ENCODE results near the gene COA5.

The COA5 gene

DNA sequence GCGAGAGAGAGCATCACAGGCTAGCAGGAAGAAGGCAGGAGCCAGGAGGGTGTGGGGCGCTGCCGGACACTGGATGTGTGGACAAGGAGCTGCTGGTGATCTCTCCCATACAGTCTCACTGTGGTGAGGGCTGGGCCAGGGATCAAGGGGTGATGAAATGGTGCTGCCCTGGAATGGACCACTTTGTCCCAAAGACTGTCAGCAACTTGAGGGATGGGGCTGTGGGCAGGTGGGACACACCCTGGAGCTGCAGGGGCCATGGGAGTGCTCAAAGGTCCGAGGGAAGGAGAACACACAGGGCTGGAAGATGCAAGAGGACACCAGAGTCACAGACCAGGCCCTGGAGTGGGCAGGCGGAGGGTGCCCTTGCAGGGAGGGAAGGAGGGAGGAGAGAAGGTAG, 38.0 kb downstream of the COA5 start:
- TF ChIP-seq POLR2A (IDR thresholded peaks at IDR 0.05; ENCODE audit: extremely low read depth, insufficient read length) = no peak
- TF ChIP-seq, protein P1, sequence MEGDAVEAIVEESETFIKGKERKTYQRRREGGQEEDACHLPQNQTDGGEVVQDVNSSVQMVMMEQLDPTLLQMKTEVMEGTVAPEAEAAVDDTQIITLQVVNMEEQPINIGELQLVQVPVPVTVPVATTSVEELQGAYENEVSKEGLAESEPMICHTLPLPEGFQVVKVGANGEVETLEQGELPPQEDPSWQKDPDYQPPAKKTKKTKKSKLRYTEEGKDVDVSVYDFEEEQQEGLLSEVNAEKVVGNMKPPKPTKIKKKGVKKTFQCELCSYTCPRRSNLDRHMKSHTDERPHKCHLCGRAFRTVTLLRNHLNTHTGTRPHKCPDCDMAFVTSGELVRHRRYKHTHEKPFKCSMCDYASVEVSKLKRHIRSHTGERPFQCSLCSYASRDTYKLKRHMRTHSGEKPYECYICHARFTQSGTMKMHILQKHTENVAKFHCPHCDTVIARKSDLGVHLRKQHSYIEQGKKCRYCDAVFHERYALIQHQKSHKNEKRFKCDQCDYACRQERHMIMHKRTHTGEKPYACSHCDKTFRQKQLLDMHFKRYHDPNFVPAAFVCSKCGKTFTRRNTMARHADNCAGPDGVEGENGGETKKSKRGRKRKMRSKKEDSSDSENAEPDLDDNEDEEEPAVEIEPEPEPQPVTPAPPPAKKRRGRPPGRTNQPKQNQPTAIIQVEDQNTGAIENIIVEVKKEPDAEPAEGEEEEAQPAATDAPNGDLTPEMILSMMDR (IDR thresholded peaks at IDR 0.05; ENCODE audit: low read depth, low read length) = no peak
- no peak for TF ChIP-seq MYC (IDR thresholded peaks at IDR 0.05; ENCODE audit: low read depth, low read length)
- no peak for TF ChIP-seq MAX (IDR thresholded peaks at IDR 0.05; ENCODE audit: low read depth, low read length)
- no peak for DNase-seq (ENCODE audit: low read depth)
- H3K4me3 ChIP-seq (ENCODE audit: low read depth, low read length) = no peak overlapping the region

DNA sequence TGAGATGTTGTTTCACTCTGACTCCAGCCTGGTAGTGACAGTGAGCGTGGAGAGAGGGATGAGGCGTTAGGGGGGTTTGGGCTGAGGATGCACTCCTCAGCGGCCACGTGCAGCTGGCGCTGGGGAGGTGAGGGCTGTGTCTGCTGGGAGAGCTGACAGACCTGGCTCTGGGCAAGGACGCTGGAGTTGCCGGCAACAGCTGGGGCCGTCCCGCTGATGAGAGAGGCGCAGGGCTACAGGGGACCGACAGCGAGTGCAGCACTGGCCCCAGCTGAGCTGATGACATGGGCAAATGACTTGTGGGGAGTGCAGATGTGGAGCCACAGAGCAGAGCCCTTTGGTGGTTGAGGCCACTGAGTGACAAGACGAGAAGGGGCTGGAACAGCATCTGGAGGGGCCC, 38.4 kb downstream of the COA5 start:
- no peak for TF ChIP-seq MAX (IDR thresholded peaks at IDR 0.05; ENCODE audit: low read depth, low read length)
- no peak for DNase-seq (ENCODE audit: low read depth)
- H3K4me3 ChIP-seq (ENCODE audit: low read depth, low read length) = no peak overlapping the region

GRCh38 chr2:98569197-98569793, 39.0 kb downstream of the COA5 start:
- peak; percentile 59 for DNase-seq (ENCODE audit: low read depth)
- H3K4me3 ChIP-seq (ENCODE audit: low read depth, low read length) = no peak overlapping the region
- peak; percentile 40; the same call in 1 of the 2 replicates for TF ChIP-seq MAX (IDR thresholded peaks at IDR 0.05; ENCODE audit: low read depth, low read length)
- TF ChIP-seq, protein P1 (IDR thresholded peaks at IDR 0.05; ENCODE audit: low read depth, low read length) = peak; percentile 96
- no peak for TF ChIP-seq POLR2A (IDR thresholded peaks at IDR 0.05; ENCODE audit: extremely low read depth, insufficient read length)
- TF ChIP-seq MYC (IDR thresholded peaks at IDR 0.05; ENCODE audit: low read depth, low read length) = no peak

DNA sequence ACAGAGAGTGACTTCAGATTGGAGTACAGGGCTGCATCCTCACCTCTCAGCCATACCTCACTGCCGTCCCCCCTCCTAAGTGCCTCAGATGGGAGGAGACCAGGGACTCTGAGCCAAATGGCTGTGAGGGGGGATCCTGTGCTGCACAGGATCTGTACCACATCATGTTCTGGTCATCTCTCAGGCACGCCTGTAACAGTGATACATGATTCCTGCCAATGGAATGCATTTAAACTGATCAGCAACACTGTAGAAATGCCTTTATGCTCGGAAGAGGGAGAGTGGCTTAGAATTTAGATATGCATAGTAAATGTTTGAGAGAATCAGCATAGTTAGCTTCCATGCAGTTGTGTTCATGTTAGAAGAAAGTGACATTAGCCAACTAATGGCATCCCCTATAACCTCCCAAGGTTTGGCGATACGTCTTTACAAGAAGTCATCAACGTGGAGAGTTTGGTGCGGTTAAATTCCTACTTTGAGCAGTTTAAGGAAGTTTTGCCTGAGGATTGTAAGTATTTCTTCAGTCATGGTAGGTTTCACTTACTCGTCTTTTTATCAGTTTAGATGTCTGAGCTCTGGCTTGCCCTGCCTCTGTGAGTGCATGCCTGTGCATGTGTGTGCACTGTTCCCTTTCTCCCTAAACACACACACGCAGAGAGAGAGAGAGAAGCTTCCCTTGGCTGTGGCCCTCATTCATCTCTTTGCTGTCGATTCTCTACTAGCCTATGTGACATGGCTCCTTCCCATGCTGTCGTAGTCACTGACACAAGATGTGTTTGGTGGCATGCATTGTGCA, 40.0 kb downstream of the COA5 start:
- TF ChIP-seq MAX (IDR thresholded peaks at IDR 0.05; ENCODE audit: low read depth, low read length) = no peak
- TF ChIP-seq, protein P1 (IDR thresholded peaks at IDR 0.05; ENCODE audit: low read depth, low read length) = no peak
- no peak for TF ChIP-seq MYC (IDR thresholded peaks at IDR 0.05; ENCODE audit: low read depth, low read length)
- TF ChIP-seq POLR2A (IDR thresholded peaks at IDR 0.05; ENCODE audit: extremely low read depth, insufficient read length) = no peak
- no peak overlapping the region for H3K4me3 ChIP-seq (ENCODE audit: low read depth, low read length)
- DNase-seq (ENCODE audit: low read depth) = no peak

GRCh38 chr2:98565941-98566340, 42.4 kb downstream of the COA5 start:
- no peak for DNase-seq (ENCODE audit: low read depth)
- TF ChIP-seq POLR2A (IDR thresholded peaks at IDR 0.05; ENCODE audit: extremely low read depth, insufficient read length) (no peak), MYC (IDR thresholded peaks at IDR 0.05; ENCODE audit: low read depth, low read length) (no peak), MAX (IDR thresholded peaks at IDR 0.05; ENCODE audit: low read depth, low read length) (no peak)
- TF ChIP-seq, protein P1 (IDR thresholded peaks at IDR 0.05; ENCODE audit: low read depth, low read length) = no peak
- H3K4me3 ChIP-seq (ENCODE audit: low read depth, low read length) = no peak overlapping the region

DNA sequence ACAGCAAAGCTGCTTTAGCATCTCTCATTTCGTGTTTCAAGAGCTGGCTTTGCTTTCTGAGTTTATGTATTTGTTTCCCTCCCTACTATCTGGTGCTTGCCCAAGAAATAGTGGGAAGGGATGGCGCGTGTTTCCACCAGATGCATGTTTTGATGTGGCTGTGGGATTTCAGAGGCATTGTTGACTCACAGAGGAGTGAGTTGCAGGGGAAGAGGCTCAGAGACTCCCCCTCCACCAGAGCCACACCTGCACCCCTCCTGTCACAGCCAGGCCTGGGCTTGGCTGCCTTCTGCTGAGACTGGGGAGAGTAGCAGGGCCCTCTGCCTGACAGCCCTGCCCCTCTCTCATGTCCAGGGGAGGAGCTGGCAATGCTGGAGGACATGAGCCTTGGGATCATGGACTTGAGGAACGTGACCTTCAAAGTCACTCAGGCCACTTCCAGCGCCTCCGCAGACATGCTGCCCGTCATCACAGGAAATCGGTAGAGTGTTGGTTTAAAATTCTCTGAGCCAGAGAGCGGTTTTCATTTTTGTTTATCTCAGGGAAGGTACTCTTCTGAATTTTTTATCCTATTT, 42.9 kb downstream of the COA5 start:
- TF ChIP-seq MYC (IDR thresholded peaks at IDR 0.05; ENCODE audit: low read depth, low read length) = no peak
- TF ChIP-seq, protein P1 (IDR thresholded peaks at IDR 0.05; ENCODE audit: low read depth, low read length) = no peak
- no peak for TF ChIP-seq POLR2A (IDR thresholded peaks at IDR 0.05; ENCODE audit: extremely low read depth, insufficient read length)
- TF ChIP-seq MAX (IDR thresholded peaks at IDR 0.05; ENCODE audit: low read depth, low read length) = no peak
- DNase-seq (ENCODE audit: low read depth) = no peak
- H3K4me3 ChIP-seq (ENCODE audit: low read depth, low read length) = no peak overlapping the region
